GM03348 (cell line): ENCODE data around the gene SSUH2.
"Not testable (repeated sequence)": the region's sequence is repeated elsewhere in the genome, so short reads cannot be mapped to it uniquely, and the experiment has no call there.

Experiments used
- DNase-seq: peaks from one replicate; pipeline ENCODE4 v3.0.0; 2012; ENCODE audit warnings: low spot score

SSUH2 gene

GRCh38 chr3:8659242-8659641, 14.6 kb upstream of the SSUH2 start:
- DNase-seq: no peak

GRCh38 chr3:8658306-8659212, 14.0 kb upstream of the SSUH2 start:
- no peak for DNase-seq

- DNase-seq: no peak
Measured at GRCh38 chr3:8657804-8658305, 13.3 kb upstream of the SSUH2 start.

GRCh38 chr3:8656240-8656639, 11.6 kb upstream of the SSUH2 start:
- DNase-seq: no peak

GRCh38 chr3:8655387-8655835, 10.8 kb upstream of the SSUH2 start:
- no peak for DNase-seq

GRCh38 chr3:8654572-8655329, 10.2 kb upstream of the SSUH2 start:
- not testable (repeated sequence) for DNase-seq

GRCh38 chr3:8653800-8654408, 9.3 kb upstream of the SSUH2 start:
- no peak for DNase-seq

GRCh38 chr3:8652324-8652987, 7.9 kb upstream of the SSUH2 start:
- no peak for DNase-seq

GRCh38 chr3:8651418-8652323, 7.1 kb upstream of the SSUH2 start:
- DNase-seq: no peak

GRCh38 chr3:8650583-8651416, 6.2 kb upstream of the SSUH2 start:
- no peak for DNase-seq

GRCh38 chr3:8649757-8650156, 5.2 kb upstream of the SSUH2 start:
- no peak for DNase-seq

GRCh38 chr3:8648909-8649741, 4.5 kb upstream of the SSUH2 start:
- DNase-seq: no peak

GRCh38 chr3:8647137-8647985, 2.8 kb upstream of the SSUH2 start:
- DNase-seq: no peak

GRCh38 chr3:8646313-8646938, 1.8 kb upstream of the SSUH2 start:
- DNase-seq: no peak

- DNase-seq: no peak
Measured at GRCh38 chr3:8645712-8646111, 1.1 kb upstream of the SSUH2 start.

GRCh38 chr3:8643693-8644365, 769 bp downstream of the SSUH2 start:
- no peak for DNase-seq

GRCh38 chr3:8642001-8642400, 2.6 kb downstream of the SSUH2 start:
- no peak for DNase-seq
